Measurements from ENCODE around the gene LXN.

LXN gene

DNA sequence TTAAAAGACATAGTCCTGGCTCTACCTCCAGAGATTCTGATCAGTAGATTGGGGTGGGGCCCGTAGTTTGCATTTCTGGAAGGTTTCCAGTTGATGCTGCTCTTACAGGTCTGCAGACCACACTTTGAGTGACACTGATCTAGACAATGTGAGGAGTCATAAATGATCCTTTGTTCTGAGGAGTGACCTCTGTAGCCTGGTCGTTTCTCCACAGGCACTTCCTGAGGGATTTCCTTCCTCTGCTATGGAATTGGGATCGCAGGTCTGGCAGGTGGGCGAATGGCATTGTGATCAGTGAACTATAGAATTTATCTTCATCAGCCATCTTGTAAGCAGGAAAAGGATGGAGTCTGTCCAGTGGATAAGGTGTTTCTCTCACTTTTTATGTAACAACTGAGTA, 22.7 kb downstream of the LXN start:
- Mint-ChIP-seq H3K27ac (peak overlapping the region; percentile 48), H3K36me3 (peaks cover 91% of the 10 kb centered on the region), H3K4me1 (peaks cover 27% of the 10 kb centered on the region), H3K9me3 (no peaks in the 10 kb centered on the region), H3K4me3 (no peak overlapping the region)
- no peak for DNase-seq (ENCODE audit: low spot score in 2 of 2)
- ATAC-seq, result no peak

DNA sequence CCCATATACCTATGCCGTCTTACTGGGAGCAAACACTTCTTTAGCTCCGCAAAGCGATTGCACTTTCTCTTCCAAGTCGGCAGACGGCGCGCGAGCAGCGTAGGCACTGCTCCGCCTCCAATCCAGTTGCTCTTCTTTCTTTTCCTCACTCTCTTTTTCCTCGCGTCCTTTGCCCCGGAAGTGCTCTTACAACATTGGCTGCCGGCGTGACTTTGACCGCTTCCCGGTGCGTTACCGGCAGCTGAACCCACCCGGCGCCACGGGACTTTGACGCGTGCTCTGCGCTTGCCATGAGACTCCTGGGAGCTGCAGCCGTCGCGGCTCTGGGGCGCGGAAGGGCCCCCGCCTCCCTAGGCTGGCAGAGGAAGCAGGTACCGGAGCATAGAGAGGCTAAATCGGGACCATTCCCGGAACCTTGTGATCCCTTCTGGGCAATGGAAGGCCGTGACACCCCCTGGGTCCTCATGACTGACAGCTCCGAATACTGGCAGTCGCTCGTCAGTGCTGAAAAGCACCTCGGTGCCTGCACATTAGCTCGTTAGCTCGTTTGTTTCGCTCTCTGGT, 28.0 kb downstream of the LXN start, which contains the start of gene GFM1:
GFM1 (plus strand) TSS at position 183 of the 564 bp plus-strand sequence; CDS start at position 291, 108 bp downstream.
- DNase-seq (ENCODE audit: low spot score in 2 of 2), result peak; percentile 75 to 91
- peaks cover 34% of the 10 kb centered on the region for H3K4me1 Mint-ChIP-seq
- peak within 1 kb of the TSS; percentile 87 for H3K4me3 Mint-ChIP-seq
- peaks cover 38% of the 10 kb centered on the region for H3K36me3 Mint-ChIP-seq
- peak; percentile 97 for ATAC-seq
- peak within 1 kb of the TSS; percentile 90 for H3K27ac Mint-ChIP-seq
- H3K9me3 Mint-ChIP-seq, result no peaks in the 10 kb centered on the region

DNA sequence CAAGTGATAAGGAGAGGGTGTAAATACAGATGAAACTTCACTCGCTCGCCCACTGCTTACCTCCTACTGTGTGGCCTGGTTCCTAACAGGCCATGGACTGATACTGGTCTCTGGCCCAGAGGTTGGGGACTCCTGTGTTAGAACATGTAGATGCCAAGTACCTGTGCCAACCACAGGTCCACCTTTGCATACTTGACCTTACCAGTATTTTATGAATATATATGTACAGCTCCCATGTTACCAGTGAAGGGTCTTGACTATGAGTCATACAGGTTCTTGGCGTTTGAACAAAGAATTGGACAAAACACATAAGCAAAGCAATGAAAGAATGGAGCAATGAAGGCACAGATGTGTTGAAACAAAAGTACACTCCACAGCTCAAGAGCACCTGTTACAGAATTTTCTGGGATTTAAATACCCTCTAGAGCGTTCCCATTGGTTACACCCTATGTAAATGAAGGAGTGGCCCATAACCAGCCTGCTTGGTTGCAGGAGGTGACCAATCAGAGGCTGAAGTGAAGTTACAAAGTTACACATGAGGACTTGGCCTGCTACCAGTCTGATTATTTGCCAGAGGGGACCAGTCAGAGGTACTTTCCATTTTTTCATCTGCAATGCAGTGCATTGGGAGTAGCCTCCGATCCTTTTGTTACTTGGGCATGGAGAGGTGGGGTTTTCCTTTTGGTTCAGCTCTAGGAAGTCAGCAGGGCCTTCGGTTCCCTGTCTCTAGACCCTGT, 29.8 kb downstream of the LXN start:
- ATAC-seq (no peak), DNase-seq (ENCODE audit: low spot score in 2 of 2) (no peak)
- H3K36me3 Mint-ChIP-seq, result peaks cover 20% of the 10 kb centered on the region
- peak overlapping the region; percentile 90 for H3K27ac Mint-ChIP-seq
- no peak overlapping the region for H3K4me3 Mint-ChIP-seq
- H3K4me1 Mint-ChIP-seq, result peaks cover 28% of the 10 kb centered on the region
- H3K9me3 Mint-ChIP-seq, result no peaks in the 10 kb centered on the region

DNA sequence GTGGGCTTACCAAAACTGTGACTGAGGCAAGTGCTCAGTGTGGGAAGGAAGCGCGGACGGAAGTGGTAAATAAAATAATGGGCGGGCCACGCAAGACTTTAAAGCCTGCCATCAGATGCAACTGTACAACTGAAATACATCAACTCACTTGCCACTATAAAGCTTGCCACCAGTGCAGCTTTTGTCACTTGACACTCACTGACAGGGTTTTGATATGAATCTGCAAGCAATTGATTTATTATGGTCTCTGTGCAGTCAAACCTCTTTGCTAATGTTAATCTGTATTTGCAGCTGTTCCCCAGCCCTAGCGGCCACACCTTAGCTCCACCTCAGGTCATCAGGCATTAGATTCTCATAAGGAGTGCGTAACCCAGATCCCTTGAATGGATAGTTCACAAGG, 30.4 kb downstream of the LXN start:
- H3K9me3 Mint-ChIP-seq, result no peaks in the 10 kb centered on the region
- DNase-seq (ENCODE audit: low spot score in 2 of 2) (no peak), ATAC-seq (peak; percentile 8)
- H3K27ac Mint-ChIP-seq, result peak overlapping the region; percentile 50
- H3K4me3 Mint-ChIP-seq, result no peak overlapping the region
- peaks cover 14% of the 10 kb centered on the region for H3K36me3 Mint-ChIP-seq
- peaks cover 26% of the 10 kb centered on the region for H3K4me1 Mint-ChIP-seq

DNA sequence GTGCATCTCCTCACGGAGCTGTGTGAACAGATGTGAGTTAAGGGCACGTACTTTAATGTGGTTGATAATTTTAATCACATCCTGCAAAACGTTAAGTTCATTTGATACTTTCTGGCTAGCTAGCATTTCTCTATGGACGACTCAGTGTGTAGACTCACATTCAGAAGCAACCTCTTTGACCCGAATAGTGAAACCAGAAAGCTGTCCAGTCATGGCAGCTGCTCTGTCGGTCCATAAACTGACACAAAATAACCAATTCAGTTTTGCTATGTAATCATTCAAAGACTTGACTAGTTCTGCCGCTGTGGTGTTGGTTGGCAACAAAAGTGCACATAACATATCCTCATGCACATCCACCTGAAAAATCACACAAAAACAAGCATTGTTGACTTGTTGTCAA, 31.8 kb downstream of the LXN start:
- no peak for DNase-seq (ENCODE audit: low spot score in 2 of 2)
- ATAC-seq, result no peak

DNA sequence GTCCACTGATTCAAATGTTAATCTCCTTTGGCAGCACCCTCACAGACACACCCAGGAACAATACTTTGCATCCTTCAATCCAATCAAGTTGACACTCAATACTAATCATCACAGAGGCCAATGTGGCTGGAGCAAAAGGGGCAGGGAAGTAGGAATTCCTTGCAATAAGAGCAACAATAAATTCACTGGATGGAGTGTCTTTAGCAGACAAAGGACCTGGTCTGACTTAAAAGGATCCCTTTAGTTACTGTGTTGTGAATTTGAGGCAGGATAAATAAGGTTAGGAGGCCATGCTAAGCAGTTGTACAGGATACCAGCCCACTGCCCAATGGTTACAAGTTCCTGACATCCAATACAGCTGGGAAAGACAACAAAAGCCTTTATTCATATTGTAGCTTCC, 40.5 kb downstream of the LXN start:
- Mint-ChIP-seq H3K9me3 (peaks cover 3% of the 10 kb centered on the region), H3K36me3 (no peaks in the 10 kb centered on the region), H3K27ac (no peak overlapping the region), H3K4me1 (no peaks in the 10 kb centered on the region), H3K4me3 (no peak overlapping the region)
- no peak for ATAC-seq
- no peak for DNase-seq (ENCODE audit: low spot score in 2 of 2)

More for the DNA sequence above, 31.8 kb downstream of the LXN start:
- Mint-ChIP-seq H3K36me3 (no peaks in the 10 kb centered on the region), H3K4me3 (no peak overlapping the region), H3K27ac (no peak overlapping the region), H3K9me3 (peaks cover 3% of the 10 kb centered on the region), H3K4me1 (peaks cover 15% of the 10 kb centered on the region)

DNA sequence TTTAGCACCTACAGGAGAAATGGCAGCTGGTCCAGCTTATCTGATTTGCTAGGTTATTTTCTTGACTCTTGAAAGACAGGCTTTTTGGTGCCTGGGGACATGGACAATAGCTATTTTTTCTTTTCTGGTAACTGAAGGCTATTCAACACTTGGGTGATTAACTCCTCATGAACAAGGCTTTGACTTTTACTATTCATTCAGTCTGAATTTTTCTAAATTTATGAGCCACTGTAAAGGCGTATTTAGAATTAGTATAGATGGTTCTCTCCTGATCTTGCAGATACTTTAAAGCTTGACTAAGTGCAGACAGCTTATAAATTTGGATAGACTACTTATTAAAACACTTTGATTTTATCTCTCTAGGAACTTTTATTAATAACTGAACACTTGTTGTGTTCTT, 46.6 kb downstream of the LXN start:
- Mint-ChIP-seq H3K4me1 (no peaks in the 10 kb centered on the region), H3K9me3 (no peaks in the 10 kb centered on the region), H3K36me3 (no peaks in the 10 kb centered on the region), H3K27ac (no peak overlapping the region), H3K4me3 (no peak overlapping the region)
- DNase-seq (ENCODE audit: low spot score in 2 of 2) (no peak), ATAC-seq (no peak)

DNA sequence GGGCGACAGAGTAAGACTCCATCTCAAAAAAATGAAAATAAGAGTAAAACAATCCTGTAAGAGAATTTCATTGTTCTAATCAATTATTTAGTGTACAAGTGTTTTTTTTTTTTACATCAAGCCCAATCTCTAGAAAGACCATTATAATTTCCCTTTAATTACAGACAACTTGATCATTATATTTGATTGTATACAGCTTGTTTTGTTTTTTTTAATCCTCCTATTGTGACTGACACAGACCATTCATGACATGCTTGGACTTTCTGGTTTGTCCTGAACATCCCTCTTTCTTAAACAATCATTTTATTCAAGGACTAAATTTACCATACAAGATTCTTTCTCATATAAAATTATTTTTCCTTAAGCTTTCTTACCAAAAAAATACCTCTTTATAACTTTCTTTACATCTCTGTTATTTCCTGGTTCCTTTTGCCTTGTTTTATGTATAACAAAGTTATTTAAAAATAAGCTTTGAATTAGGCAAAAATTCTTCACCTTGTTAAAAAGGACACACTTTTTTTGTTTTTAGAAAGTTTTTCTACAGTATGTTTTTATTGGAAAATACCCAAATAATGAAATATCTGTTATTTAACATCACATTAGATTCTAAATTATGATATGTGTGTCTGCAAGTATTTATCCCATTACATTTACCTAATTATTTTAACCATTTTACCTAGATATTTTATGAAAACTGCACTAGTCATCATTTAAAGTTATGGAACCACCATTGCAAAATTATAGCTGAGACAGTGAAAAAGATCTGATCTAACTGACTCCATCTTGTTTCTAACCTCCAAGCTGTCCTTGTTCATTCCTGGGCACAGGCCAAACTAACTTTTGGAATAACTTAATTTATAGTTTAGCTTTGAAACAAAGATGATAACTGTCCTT, 54.2 kb downstream of the LXN start:
- H3K36me3 Mint-ChIP-seq, result no peaks in the 10 kb centered on the region
- DNase-seq (ENCODE audit: low spot score in 2 of 2), result no peak
- no peak for ATAC-seq
- H3K9me3 Mint-ChIP-seq, result no peaks in the 10 kb centered on the region
- H3K4me3 Mint-ChIP-seq, result no peak overlapping the region
- no peaks in the 10 kb centered on the region for H3K4me1 Mint-ChIP-seq
- no peak overlapping the region for H3K27ac Mint-ChIP-seq
